Fibroblast of skin of back (primary cell): ENCODE data around the gene RHOA. TPM values are rescaled to one million over a fixed set of nuclear protein-coding genes. Genes with fewer than 3 reads are reported as not detected.

Experiments used
- DNase-seq: peaks from one replicate; pipeline ENCODE4 v3.0.0-alpha.2; 2013
- polyA plus RNA-seq, 2 experiments: library from polyadenylated mRNA; unstranded; fragments of 120-200 nt; gene quantifications; one replicate each; pipeline ENCODE4 v1.2.1, GENCODE V29; 2013; ENCODE audit not compliant: insufficient read length in 2 of 2

Gene RHOA
- polyA plus RNA-seq (2013, experiment 1 of 2; ENCODE audit: insufficient read length): 1,071 TPM
- polyA plus RNA-seq (2013, experiment 2 of 2; ENCODE audit: insufficient read length): 1,020 TPM

- peak; percentile 100 for DNase-seq
These were observed at the start of gene RHOA, which contains the start of gene TCTA for GRCh38 chr3:49411968-49412631. Gene RHOA, minus strand, starts transcription at chr3:49411976. Its CDS starts 36,387 bp downstream, at chr3:49375589. Gene TCTA, plus strand, starts transcription at chr3:49412423. Its CDS starts 4 bp downstream, at chr3:49412427.

- DNase-seq: no peak
These were observed 49.2 kb upstream of the RHOA start for GRCh38 chr3:49460956-49461355.

- DNase-seq: no peak
These were observed 48.6 kb upstream of the RHOA start for GRCh38 chr3:49460188-49460890.

GRCh38 chr3:49456466-49456865, 44.7 kb upstream of the RHOA start:
- DNase-seq: peak; percentile 58

- peak; percentile 48 for DNase-seq
These were observed 43.3 kb upstream of the RHOA start for GRCh38 chr3:49454898-49455681.

GRCh38 chr3:49454458-49454857, 42.7 kb upstream of the RHOA start:
- DNase-seq: no peak

- DNase-seq: no peak
These were observed 41.8 kb upstream of the RHOA start for GRCh38 chr3:49453621-49454020.

- DNase-seq: no peak
These were observed 33.6 kb upstream of the RHOA start for GRCh38 chr3:49445391-49445790.

GRCh38 chr3:49434731-49435130, 23.0 kb upstream of the RHOA start:
- no peak for DNase-seq

GRCh38 chr3:49428752-49429080, 16.9 kb upstream of the RHOA start:
- DNase-seq: no peak

- no peak for DNase-seq
These were observed 15.8 kb upstream of the RHOA start for GRCh38 chr3:49427586-49427985.

GRCh38 chr3:49424816-49425215, 13.0 kb upstream of the RHOA start:
- DNase-seq: no peak

GRCh38 chr3:49422379-49423248, 10.8 kb upstream of the RHOA start, which contains the start of gene AMT:
Gene AMT, minus strand, starts transcription at chr3:49422473. Its CDS starts 23 bp downstream, at chr3:49422450.
- peak; percentile 50 for DNase-seq

GRCh38 chr3:49421890-49422378, 10.2 kb upstream of the RHOA start:
- no peak for DNase-seq

GRCh38 chr3:49417516-49418120, 5.8 kb upstream of the RHOA start:
- no peak for DNase-seq

- DNase-seq: no peak
These were observed 5.1 kb upstream of the RHOA start for GRCh38 chr3:49416867-49417266.

GRCh38 chr3:49415931-49416601, 4.3 kb upstream of the RHOA start:
- no peak for DNase-seq

GRCh38 chr3:49414753-49415152, 3.0 kb upstream of the RHOA start:
- no peak for DNase-seq

- no peak for DNase-seq
These were observed 1.6 kb upstream of the RHOA start for GRCh38 chr3:49413338-49413734.

- DNase-seq: peak; percentile 33
These were observed 1.0 kb upstream of the RHOA start for GRCh38 chr3:49412632-49413337.
